Measurements from ENCODE around the gene TYRP1.

DNA sequence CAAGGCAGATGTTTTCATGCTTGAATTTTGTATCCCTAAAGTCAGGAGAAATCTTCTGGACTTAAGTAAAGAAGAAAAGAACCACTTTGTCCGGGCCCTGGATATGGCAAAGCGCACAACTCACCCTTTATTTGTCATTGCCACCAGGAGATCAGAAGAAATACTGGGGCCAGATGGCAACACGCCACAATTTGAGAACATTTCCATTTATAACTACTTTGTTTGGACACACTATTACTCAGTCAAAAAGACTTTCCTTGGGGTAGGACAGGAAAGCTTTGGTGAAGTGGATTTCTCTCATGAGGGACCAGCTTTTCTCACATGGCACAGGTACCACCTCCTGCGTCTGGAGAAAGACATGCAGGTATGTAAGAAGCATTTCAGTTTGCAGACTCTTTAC lies 2.3 kb downstream of the TYRP1 start:
- TF ChIP-seq, protein P1, sequence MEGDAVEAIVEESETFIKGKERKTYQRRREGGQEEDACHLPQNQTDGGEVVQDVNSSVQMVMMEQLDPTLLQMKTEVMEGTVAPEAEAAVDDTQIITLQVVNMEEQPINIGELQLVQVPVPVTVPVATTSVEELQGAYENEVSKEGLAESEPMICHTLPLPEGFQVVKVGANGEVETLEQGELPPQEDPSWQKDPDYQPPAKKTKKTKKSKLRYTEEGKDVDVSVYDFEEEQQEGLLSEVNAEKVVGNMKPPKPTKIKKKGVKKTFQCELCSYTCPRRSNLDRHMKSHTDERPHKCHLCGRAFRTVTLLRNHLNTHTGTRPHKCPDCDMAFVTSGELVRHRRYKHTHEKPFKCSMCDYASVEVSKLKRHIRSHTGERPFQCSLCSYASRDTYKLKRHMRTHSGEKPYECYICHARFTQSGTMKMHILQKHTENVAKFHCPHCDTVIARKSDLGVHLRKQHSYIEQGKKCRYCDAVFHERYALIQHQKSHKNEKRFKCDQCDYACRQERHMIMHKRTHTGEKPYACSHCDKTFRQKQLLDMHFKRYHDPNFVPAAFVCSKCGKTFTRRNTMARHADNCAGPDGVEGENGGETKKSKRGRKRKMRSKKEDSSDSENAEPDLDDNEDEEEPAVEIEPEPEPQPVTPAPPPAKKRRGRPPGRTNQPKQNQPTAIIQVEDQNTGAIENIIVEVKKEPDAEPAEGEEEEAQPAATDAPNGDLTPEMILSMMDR (IDR thresholded peaks at IDR 0.05), result no peak
- no peak for TF ChIP-seq POLR2A (IDR thresholded peaks at IDR 0.05)
- TF ChIP-seq POLR2AphosphoS5 (IDR thresholded peaks at IDR 0.05), result no peak

All from sigmoid colon (tissue), 4 donors.